ENCODE measurements around the gene ANKK1.

The ANKK1 gene

DNA sequence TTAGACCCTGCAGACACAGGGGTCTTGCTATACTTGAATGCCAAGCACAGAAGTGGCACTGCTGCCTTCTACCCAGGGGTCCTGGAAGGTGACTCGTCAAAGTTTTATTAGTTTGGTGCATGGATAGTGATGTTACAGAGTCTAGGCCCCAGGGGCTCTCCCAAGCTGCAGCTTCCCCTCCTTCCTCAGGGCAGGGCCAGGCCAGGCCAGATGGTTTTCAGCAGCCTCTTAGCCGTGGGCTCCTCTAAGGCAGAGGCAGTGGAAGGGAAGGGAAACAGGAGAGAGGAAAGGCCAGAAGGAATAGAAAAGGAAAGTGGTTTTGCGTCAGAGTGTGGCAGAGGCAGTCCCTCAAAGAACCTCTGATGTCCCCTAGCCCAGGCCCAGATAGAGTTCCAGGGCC, 21.9 kb downstream of the ANKK1 start:
- no peak for DNase-seq

GRCh38 chr11:113410414-113411135, 23.0 kb downstream of the ANKK1 start:
- no peak for DNase-seq

DNA sequence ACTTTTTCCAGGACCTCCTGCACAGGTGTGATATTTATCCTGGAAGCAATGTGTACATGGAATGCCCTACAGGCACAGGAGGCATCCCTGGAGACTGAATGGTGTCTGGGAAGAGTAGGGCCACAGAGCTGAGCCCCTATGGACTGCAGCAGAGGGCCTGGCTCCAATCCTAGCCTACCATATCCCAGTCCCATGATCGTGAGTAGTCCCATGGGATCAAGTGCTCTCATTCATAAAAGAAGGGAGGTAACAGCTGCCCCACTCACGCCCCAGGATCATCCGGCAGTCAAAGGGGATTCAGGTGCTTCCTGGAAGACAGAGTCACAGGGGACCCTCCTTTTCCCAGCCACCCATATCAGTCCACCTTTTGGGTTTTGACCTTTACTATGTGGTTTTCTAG, 24.0 kb downstream of the ANKK1 start:
- no peak for DNase-seq

DNA sequence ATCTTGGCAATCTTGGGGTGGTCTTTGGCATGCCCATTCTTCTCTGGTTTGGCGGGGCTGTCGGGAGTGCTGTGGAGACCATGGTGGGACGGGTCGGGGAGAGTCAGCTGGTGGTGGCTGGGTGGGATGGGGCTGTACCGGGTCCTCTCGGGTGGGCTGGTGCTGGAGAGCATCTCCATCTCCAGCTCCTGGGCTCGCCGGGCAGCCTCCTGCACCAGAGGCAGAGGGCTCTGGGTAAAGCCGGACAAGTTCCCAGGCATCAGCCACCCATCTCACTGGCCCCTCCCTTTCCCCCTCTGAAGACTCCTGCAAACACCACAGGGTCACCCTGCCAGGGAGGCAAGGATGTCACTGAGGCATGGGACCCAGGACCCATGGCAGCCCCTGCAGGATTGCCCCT, 25.1 kb downstream of the ANKK1 start:
- DNase-seq: no peak

DNA sequence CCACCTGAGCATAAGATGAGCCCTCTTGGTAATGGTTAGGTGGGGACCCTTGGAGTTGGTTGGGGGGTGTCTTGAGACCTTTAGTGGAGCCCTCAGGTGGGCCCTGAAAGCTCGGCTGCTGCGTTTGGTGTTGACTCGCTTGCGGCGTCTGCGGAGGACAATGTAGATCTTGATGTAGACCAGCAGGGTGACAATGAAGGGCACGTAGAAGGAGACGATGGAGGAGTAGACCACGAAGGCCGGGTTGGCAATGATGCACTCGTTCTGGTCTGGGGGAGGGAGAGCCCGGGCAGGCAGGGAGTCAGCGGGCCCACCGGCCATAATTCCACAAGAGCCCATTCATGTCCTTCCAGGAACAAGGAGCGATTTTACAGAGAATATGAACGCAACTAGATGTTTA, 27.8 kb downstream of the ANKK1 start:
- no peak for DNase-seq

- DNase-seq: no peak
Measured at GRCh38 chr11:113417428-113417827, 29.8 kb downstream of the ANKK1 start.

DNA sequence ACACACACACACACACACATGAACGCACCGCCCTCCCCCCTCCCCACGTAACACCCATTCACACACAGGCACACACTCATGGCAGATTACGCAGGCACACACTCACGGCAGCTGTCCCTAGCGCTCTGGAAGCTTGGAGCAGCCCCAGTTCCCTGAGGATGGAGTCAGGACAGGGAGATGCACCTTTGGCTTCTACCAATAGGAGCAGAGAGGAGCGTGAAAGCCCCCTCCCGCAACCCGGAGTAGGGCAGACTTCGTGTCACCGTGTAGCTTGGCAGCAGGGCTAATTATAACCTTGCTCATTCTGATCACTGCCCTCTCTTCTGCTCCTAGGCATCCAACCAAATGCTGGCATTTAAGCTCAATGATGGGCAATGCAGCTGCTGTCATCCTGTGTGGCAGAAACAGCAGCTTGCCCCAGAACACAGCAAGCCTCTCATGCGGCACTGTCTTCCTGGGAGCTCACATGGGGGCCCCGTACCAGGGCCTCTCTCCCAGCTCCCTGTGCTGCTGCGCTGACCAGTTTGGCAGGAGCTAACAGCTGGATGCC, 31.9 kb downstream of the ANKK1 start:
- no peak for DNase-seq

DNA sequence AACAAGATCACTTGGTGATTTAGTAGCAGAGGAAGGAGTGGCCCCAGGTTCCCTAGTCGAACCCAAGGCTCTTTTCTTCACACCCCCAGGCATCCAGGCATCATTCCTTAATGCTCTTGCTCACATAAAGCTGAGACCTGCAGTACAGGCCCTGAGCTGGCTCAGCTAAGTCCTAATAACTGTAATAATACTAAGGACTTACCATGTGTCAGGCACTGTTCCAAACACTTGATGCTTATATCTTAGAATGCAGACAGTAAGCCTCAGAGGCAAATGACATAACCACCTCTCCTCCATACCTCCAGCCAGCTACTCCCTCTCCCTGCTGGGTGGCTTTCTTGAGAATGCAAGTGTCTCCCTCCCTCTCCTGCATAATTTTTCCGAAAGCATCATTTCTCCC, 33.2 kb downstream of the ANKK1 start:
- no peak for DNase-seq

DNA sequence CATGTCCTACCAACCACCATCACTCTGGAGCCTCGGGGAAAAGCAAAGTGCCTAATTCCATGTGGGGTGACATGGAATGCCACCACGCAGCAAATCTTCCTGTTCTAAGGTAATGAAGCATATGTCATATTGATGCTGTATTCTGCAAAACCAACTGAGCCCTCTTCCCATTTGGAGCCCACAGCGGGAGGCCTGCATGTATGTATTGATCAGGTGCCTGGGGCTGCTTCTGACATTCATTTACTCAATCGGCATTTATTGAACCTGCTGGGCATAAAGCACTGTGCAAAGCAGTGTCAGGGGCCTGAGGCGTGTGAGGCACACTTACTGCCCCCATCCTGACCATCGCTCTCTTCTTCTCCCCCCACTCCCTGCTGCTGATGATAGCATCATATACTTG, 39.1 kb downstream of the ANKK1 start:
- DNase-seq: no peak

- DNase-seq: no peak
Measured at GRCh38 chr11:113431746-113432145, 44.2 kb downstream of the ANKK1 start.

DNA sequence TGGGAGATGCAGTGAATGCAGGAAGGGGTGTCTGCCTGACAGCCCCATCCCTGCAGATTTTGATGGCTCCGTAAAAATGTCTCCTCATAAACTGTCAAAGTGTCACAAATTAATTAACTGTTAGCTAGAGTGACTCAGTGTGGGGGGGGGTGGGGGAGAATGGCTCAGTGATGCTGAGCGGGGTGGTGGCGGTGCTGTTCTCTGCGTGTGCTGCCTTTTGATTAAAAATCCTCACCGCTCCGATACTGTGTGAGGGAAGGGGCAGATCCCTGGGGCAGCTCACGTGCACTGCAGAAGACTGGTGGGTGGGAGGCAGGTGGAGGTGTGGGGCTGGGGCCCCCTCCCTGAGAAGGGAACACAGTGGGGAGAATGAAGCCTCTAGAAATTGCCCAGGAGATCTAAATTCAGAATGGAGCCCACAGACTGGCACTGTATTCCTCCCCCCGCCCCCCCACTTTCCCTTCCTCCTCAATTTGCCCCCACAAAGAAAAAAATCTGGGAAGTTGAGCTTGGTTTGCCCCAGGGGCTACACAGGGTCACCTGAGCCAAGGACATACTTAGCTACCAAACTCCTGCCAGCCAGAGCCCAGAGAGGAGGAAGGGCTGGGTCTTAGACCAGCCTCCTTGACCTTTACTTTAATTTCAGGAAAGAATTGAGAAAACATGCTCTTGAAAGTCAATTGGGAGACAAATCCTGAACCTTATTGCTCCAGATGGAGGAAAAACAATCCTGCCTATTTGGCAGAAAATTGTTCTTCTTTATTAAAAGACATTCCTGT, 47.8 kb downstream of the ANKK1 start:
- no peak for DNase-seq

DNA sequence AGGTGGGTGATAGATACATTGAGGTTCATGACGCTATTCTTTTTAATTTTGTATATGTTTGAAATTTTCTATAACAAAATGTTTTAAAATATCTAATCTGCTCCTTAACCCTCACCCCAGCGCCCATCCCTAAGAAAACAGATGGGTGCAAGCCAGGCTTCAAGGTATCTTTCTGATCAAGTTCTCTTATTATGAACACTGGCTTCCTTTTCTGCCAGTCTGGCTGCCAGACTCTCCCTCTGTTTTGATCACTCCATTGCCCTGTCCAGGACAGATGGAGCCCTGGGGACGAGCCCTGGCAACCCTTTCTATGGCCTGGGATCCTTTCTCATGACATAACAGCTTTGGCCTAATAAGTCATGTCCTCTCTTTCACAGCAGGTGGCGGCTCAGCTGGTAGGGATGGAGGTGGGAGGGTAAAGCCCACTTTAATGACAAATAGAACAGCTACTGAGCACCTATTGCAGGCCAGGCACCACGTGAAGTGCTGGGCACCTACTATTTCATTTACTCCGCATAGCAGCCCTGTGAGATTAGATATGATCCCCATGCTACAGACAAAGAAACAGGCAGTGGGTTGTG, 49.2 kb downstream of the ANKK1 start:
- no peak for DNase-seq

- no peak for DNase-seq
Measured at GRCh38 chr11:113440816-113441215, 53.2 kb downstream of the ANKK1 start.

GRCh38 chr11:113444502-113445123, 57.0 kb downstream of the ANKK1 start:
- DNase-seq: no peak

DNA sequence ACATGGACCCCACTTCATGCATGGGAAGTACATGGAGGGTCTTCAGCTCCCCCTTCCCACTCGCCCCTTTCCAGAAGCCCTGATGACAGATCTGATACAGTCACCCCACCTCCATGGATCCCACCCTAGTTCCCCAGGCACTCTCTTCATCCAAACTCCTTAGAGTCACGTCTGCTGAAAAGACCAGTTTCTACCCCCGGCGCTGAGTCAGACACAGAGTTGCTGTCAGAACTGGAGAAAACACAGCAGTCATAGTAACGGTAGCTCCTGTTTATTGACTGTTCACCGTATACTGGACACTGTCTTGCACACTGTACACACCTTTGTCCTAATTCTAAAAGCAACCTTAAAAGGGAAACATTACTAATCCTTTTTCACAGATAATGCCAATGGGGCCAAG, 58.5 kb downstream of the ANKK1 start:
- no peak for DNase-seq

GRCh38 chr11:113446938-113447337, 59.4 kb downstream of the ANKK1 start:
- no peak for DNase-seq

DNA sequence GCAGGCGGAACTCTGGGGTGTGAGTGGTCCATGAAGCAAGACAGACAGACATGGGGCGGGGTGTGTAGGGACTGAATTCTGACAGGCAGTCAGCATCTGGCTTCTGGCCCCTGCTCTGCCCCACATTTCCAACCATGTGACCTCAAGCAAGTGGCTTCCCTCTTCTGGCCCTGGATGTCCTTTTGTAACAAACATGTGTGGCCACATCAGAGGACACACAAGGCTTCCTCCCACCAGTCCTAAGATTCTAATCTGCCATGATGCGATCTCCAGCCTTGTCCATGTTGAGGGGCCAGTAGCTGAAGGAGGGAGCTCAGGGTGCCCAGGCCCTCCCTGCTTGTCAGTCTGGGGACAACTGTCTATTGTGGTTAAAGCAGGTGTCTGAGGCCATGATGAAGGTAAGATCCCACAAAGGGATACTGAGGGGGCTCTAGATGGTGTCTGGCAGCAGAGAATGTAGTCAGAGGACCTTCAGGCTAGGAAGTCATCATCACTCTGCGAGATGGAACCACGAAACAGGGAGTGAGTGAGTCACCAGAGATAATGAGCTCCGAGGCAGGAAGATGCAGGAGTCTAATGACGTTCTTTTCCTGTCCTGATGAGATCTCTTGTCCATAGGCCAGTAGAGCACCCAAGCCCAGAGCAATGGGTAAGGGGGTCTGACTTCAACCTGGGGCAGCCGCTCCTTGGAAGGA, 60.2 kb downstream of the ANKK1 start:
- no peak for DNase-seq

DNA sequence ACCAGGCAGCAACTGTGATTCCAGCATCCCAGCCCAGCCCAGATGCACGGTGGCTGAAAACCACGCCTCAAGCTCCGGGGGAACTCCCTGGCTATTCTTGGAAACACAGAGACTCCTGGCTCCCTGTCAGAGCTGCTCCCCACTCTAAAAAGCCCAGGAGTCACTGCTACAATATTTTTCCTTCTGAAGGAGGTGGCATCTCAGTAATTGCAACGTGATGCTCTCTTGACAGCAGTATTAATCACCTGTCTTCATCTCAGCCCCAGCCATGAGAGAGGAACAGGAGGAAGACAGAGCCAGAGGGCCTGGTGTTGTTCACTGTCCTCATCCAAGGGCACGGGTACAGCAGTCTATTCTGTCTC, 60.7 kb downstream of the ANKK1 start:
- DNase-seq: no peak

GRCh38 chr11:113449743-113450142, 62.2 kb downstream of the ANKK1 start:
- no peak for DNase-seq

All from NCI-H1048 (cell line).